ENCODE data around the gene XKR7. TPM values are rescaled to one million over a fixed set of nuclear protein-coding genes. Genes with fewer than 3 reads are reported as not detected.

XKR7 gene
- total RNA-seq, 1 donor from 2014 or later, result not detected

DNA sequence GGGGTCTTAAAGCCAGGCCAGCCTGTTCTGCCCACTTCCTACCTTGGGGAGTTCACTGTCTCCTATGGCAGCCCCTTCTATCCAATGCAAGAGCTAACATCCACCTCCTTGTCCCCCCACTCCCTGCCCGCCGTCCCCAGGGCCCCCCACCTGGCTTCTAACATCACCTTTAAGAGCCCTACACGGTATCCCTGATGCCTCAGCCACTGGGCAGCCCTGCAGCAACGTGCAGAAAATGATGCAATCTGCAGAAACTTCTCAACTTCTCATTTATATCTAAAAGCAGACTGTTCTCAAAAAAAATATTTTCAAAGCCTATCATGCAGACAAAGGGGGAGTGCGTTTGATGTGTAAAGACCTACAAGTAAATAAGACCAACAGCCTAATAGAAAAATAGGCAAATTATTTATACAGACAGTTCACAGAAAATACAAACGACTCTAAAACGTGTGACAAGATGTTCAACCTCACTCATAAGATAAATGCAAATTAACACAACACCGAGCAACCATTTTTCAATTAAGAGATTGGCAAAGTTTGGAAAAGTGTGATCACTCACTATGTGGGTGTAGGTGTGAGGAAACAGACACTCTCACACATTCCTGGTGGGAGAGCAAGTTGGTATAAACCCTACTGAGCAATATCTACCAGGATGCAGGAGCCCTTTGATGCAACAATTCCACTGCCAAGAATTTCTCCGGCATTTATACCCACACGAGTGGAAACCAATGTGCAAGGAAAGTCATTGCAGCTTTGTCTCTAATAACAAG is 69.0 kb downstream of the XKR7 start:
- no peak for DNase-seq (ENCODE audit: extremely low read depth, low read depth, low spot score)

DNA sequence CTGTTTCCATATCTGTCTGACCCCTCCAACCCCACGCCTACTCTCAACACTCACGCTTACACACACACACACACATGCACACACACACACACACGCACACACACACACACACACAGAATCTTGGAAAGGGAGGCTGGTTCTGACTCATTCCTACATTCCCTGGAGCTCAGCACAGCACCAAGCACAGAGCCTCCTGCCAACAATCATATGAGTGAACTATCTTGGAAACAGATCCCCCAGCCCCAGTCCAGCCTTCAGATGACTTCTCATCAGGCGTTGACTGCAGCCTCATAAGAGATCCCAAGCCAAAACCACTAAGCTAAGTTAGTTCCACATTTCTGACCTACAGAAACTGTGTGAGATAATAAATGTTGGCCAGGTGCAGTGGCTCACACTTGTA is 70.0 kb downstream of the XKR7 start:
- DNase-seq (ENCODE audit: extremely low read depth, low read depth, low spot score), result no peak

DNA sequence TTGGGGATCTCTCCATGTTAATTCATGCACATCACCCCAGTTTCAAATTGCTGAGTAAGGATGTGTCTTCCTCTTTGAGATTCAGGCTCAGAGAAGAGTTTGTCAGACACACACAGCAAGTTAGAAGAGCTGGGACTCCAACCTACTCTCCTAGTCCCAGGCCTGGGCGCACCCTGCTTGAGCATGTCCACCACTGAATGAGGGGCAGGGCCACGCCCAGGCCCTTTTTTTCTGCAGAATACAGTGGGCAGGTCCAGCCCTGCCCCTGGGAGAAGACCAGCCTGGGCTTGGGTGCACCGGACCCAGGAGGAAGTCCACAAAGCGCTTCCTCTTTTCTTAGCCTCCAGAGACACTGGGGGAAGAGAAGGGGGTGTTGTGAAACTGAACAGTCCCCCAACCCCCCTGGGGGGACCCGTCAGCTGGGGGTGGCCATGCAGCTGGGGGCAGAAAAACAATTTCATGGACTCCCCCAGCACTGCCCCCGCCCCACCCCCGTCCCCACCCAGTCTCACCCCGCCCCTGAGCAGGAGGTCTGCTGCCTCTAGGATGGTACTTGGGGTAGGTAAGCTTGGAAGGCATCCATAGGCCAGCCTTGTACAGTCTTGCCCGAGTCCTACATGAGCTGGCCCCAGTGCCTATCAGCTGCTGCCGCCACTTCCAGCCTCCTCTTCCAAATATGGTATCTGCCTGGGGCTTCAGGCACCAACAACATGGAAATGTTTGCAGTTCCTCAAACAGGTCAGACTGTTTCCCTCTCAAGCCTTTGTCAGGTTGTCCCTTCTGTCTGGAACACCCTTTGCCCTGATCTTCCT is 72.4 kb downstream of the XKR7 start:
- DNase-seq (ENCODE audit: extremely low read depth, low read depth, low spot score), result no peak

DNA sequence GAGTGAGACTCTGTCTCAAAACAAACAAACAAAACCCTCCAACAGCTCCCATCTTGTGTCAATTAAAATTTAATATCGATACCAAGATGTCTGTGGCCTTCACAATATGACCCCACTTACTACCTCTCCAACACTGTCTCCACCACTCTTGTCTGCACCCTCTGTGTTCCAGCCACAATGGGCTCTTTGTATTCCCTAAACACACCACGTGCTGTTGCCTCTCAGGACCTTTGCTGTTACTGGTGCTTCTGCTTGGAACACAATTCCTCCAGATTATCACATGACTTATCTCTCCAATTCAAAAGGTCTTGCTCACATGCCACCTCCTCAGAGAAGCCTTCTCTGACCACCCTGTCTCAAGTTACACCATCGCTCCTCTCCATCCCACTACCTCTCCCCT is 78.0 kb downstream of the XKR7 start:
- no peak for DNase-seq (ENCODE audit: extremely low read depth, low read depth, low spot score)

DNA sequence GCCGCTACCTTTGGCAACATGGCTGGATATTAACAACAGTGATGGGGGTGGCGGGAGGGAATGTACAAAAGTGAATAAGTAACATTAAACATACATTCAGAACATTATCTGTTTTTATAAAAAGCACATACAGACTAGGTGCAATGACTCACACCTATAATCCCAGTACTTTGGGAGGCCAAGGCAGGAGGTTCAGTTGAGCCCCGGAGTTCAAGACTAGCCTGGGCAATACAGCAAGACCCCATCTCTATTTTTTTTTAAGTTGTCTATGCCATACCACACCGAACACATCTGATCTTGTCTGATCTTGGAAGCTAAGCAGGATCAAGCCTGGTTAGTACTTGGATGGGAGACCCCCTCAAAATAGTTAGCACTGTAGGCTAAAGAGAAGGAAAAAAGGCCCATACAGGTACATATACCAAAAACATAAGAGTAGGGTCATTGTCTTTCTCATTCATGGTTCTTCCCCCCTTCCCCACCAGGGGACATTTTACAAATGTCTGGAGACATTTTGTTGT is 82.4 kb downstream of the XKR7 start:
- DNase-seq (ENCODE audit: extremely low read depth, low read depth, low spot score), result no peak

DNA sequence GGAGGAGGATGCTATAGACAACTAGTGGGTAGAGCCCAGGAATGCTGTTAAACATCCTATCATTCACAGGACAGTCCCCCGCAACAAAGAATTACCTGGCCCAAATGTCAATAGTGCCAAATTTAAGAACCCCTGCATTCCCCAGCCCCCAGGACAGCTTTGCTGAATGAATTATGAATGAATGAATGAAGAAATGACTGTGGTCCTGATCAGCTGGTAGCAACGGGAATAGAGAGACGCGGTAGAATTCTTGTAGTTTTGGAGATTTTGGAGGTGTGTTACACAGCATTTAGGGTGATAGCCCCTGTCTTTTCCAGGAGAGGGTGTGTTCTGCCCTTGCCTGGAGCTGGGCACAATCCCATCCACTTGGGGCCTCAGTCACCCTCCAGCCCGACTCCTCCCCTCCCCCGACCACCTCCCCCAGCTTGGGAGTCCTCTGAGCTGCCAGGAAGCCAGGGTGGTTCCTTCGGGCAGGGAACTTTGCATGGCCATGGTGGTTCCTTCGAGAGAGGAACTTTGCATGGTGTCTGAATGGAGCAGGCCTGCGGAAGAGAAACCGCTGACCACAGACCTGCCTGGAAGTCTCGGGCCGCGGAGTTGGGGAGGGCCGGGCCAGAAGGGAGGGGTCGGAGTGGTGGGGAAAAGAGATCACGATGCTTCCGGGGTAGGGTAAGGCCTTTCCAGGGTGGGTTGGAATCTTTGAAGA is 83.1 kb downstream of the XKR7 start:
- no peak for DNase-seq (ENCODE audit: extremely low read depth, low read depth, low spot score)

DNA sequence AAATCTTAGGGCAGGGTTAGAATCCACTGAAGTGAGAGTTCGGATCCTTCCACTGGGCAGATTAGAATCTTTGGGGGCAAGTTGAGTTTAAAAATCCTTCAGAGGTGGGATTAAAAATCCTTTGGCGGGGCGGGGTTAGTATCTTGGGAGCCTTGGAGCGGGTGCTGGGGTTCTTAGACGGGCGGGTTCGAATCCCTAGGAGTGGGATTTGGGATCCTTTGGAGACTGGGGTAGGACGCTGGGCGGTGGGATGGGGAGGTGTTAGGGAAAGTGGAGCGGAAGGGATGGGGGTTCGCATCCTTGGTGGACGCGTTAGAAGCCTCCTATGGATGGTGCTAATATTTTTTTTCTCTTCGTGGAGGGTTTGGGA is 83.8 kb downstream of the XKR7 start:
- no peak for DNase-seq (ENCODE audit: extremely low read depth, low read depth, low spot score)

DNA sequence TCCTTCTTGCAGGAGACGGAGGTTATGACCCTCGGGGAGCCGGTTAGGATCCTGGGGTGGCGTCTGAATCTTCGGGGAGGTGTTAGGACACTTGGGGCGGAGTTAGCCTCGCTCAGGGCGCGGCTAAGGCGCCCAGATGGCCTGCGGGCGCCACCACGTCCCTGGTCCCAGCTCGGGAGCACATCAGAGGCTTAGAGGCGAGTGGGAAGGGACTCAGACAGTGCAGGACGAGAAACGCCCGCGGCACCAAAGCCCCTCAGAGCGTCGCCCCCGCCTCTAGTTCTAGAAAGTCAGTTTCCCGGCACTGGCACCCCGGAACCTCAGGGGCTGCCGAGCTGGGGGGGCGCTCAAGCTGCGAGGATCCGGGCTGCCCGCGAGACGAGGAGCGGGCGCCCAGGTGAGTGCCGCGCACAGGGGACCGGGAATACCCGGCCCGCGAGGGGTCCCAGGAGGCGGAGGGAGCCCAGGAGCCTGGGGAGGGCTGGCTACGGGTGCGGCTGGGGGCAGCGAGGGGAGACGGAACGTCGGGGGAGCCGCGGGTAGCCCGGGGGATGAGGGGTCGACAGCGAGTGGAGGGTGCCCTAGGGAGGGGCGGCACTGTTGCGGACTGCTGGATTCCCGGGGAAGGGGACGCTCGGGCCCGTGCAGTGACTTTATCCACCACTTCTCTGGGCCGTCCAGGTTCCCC is 84.3 kb downstream of the XKR7 start, which contains the start of gene HCK:
HCK (plus strand) TSS at position 153 of the 688 bp plus-strand sequence.
- no peak for DNase-seq (ENCODE audit: extremely low read depth, low read depth, low spot score)

DNA sequence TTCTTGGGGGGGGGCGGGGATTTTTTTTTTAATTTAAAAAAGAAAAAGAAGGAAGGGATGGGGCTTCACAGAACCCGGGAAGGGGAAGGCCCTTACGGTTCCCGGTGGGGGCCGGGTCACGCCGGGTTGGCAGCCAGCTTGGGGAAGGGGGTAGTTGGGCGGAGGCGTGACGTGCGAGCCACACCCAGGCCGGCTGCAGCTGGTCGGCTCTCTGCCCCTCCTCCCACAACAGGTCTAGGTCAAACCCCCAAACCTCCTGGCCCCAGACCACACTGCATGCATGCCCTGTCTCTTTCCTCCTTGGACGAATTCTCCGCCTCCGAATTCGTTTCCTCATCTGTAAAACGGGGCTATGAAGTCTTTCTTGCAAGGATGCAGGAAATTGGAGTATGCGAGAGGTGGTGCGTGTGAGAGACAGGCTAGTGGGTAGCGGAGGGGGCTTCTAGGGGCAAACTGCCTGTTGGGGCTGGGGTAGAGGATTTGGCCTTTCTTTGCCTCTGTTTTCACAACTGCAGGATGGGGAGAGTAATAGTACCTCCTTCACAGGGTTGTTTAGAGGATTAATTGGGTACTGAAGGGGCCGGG is 84.9 kb downstream of the XKR7 start:
- DNase-seq (ENCODE audit: extremely low read depth, low read depth, low spot score), result no peak

Other genes starting within 250 kb of the XKR7 start
- 143 and 241 TPM in 2 replicates for gene BCL2L1, start 245.3 kb upstream of the XKR7 start, total RNA-seq
- 16.1 and 31.0 TPM in 2 replicates for gene TPX2, start 228.9 kb upstream of the XKR7 start, total RNA-seq
- gene MYLK2, start 148.8 kb upstream of the XKR7 start, total RNA-seq, result 2.9 and 4.1 TPM in 2 replicates
- 0.82 and 1.6 TPM in 2 replicates for gene FOXS1, start 122.5 kb upstream of the XKR7 start, total RNA-seq
- 0.48 and 0.64 TPM in 2 replicates for gene DUSP15, start 97.6 kb upstream of the XKR7 start, total RNA-seq
- 0.23 and 0.29 TPM in 2 replicates for gene TTLL9, start 97.5 kb upstream of the XKR7 start, total RNA-seq
- gene PDRG1, start 16.1 kb upstream of the XKR7 start, total RNA-seq, result 13.9 and 15.8 TPM in 2 replicates
- gene CCM2L, start 42.3 kb downstream of the XKR7 start, total RNA-seq, result 12.3 and 29.1 TPM in 2 replicates
- not detected in 2 replicates for gene HCK, start 84.1 kb downstream of the XKR7 start, total RNA-seq
- 44.2 and 52.2 TPM in 2 replicates for gene TM9SF4, start 141.6 kb downstream of the XKR7 start, total RNA-seq
- 9.2 and 9.8 TPM in 2 replicates for gene PLAGL2, start 239.6 kb downstream of the XKR7 start, total RNA-seq
- gene POFUT1, start 239.7 kb downstream of the XKR7 start, total RNA-seq, result 45.3 and 48.1 TPM in 2 replicates